Embryonic facial prominence (tissue), 1 donor: ENCODE measurements around the gene RNF4.
"Not testable (repeated sequence)": the region's sequence is repeated elsewhere in the genome, so short reads cannot be mapped to it uniquely, and the experiment has no call there.

Source experiments
- DNase-seq: peaks from one replicate; pipeline ENCODE4 v3.0.0-alpha.2; 2016; ENCODE audit errors: extremely low spot score

Gene RNF4

DNA sequence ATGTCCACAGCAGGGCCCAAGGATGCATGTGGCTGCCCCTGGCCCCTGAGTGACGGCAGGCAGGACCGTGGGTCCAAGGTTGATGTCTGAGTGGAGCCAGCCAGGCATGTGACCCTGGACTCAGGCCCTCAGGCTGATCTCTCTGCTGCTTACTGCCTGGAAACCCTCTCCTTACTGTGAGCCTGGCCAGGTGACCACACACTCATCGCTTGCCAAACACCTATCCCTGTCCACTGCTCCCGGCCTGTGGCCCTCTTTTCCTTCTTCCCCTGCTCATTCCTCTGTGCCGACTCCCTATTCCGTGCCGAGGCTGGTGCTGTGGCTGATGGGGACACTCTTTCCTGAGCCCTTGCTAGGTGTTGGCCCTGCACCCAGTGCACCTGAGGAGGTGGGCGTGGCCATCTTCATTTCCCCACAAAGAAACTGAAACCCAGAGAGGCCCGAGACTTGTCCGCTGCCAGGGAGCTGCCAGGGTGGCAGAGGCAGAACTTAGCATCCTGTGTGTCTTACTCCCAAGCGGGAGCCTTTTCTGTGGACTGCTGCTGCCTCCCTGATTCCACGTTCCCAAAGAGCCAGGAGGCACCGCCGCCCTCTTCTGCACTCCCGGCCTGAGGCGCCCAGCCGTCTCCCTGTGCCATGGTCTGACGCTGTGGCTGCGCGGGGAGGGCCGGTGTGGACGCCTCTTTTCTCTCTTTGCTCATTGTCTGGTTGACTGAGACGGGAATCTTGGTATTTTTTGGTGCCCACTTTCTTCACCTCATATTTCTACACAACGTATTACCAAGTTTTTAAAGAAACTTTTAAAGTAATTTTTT, 11.2 kb upstream of the RNF4 start:
- DNase-seq, result no peak

DNA sequence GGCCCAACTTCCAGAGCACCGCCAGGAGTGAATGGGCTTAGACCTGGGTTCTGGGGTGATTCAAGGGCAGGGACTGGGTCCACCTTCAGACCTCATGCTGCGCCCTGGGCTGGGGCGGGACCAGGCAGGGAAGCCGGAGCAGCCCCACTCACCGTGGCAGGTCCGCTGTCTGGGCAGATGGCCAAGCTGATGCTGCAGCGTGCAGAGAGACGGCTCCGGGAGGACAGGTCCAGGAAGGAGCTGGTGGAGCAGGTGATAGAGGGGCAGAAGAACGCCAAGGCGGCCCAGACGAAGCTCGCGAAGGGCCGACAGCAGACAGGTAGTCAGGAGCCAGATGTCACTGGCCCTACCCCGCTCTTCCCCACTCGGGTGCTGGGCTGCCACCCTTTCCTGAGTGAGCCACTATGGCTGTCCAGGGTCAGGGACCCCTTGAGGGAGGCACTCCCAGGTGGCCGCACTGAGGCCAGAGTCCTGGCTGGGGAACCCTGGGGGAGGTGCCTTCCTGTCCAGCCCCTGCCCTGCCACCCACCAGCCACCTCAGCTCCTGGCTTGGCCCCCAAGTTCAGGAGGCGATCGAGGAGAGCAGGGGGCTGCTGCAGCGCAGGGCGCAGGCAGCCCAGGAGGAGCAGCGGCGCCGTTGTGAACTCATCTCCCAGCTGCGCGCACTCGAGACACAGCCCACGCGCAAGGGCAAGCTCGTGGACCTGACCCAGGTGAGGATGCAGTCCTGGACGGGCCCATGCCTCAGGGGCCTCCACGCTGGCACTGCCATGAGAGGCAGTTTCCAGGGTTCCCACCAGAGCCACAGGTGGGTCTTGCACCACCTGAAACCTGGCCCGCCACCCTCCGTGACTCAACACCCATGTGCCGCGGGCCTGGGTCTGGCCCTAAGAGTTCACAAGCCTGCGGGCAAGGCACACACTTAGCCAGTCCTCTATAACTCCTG, 10.1 kb upstream of the RNF4 start:
- no peak for DNase-seq

DNA sequence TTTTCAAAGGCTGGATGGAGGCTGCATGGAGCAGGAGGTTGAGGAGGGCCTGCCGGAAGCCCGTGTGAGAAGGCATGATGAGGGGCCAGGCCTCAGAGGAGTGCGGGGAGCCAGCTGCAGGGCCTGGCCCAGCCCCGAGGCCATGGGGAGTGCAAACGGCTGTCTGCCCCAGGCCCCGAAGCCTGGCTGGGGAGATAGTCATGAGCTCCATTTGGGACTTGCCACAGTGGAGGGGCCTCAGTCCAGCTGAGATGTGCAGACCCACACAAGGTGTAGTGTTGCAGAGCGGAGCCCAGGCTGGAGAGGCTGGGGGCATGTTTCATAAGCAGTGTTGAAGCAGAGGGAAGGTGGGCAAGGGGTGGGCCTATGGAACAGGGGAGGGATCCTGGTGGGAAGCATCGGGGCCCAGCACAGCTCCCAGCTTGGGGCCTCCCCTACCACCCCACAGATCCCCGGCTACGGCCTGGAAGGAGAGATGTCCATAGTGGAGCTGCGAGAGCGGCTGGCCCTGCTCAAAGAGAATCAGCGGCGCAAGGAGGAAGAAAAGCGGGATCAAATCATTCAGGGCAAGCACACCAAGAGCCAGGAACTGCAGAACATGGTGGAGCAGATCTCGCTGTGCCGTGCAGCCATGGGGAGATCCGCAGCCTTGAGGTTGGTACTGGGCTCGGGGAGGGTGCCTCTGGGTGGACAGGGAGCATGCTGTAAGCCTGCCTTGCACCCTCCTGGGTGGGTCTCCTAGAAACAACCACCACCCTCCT, 9.1 kb upstream of the RNF4 start:
- no peak for DNase-seq

DNA sequence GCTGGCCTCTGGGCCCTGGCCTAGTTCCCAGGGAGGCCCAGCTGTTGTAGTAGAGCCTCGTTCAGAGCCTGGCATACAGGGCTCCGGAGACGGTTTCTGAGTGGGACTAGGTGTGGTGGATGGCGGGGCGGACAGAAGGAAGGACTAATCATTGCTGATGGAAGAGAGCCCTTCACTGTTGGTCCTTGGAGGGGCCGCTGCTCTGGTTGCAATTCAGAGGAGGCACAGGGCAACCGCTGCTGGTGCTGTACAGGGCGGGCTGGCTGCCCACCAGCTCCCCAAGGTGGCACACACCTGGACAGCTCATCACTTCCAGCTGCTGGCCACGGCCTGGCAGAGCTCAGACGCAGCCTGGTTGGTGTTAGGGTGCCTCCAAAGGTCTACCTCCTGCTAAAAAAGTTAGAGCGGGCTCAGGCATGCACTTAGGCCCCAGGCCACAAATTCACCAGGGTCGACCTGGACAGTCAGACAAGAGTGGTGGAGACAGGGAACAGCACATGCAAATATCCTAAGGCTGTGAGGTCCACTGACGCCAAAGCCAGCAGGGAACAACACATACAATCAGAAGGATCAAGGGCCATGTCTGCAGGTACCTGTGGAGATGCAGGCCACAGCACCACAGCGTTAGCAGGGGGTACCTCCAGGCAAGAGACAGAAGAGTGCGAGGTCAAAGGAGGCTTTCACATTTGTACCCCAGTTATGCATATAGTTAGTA, 7.5 kb upstream of the RNF4 start:
- DNase-seq, result no peak

- DNase-seq, result no peak
Measured at GRCh38 chr4:2462218-2462991, 6.5 kb upstream of the RNF4 start.

GRCh38 chr4:2462992-2463762, 5.7 kb upstream of the RNF4 start:
- no peak for DNase-seq

GRCh38 chr4:2465032-2465431, 3.9 kb upstream of the RNF4 start:
- no peak for DNase-seq

DNA sequence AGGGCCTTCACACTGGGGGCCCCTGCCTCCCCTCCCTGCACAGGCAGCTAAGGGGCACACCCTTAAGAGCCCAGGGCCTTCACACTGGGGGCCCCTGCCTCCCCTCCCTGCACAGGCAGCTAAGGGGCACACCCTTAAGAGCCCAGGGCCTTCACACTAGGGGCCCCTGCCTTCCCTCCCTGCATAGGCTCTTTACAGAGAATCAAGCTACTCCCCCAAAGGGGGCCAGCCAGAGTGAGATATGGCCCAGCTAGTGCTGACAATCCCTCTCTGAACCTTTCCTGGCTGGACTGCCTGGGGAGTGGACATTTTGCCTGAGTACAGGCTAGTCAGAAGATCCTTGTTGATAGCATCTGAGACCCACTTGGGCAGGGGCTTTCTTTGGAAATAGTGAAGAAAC, 3.4 kb upstream of the RNF4 start:
- not testable (repeated sequence) for DNase-seq

- no peak for DNase-seq
Measured at GRCh38 chr4:2469192-2469984, 482 bp downstream of the RNF4 start.

DNA sequence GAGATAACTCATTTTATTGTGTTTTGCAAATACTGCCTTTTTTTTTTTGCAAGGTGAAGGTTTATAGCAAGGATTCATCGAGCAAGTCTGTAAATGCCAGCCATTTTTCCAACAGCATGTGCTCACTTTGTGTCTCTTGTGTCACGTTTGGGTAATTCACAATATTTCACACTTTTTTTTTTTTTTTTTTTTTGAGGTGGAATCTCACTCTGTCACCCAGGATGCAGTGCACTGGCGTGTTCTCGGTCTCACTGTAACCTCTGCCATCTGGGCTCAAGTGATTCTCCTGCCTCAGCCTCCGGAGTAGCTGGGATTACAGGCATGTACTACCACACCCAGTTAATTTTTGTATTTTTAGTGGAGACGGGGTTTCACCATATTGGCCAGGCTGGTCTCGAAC, 1.9 kb downstream of the RNF4 start:
- no peak for DNase-seq

- no peak for DNase-seq
Measured at GRCh38 chr4:2472187-2472586, 3.3 kb downstream of the RNF4 start.

DNA sequence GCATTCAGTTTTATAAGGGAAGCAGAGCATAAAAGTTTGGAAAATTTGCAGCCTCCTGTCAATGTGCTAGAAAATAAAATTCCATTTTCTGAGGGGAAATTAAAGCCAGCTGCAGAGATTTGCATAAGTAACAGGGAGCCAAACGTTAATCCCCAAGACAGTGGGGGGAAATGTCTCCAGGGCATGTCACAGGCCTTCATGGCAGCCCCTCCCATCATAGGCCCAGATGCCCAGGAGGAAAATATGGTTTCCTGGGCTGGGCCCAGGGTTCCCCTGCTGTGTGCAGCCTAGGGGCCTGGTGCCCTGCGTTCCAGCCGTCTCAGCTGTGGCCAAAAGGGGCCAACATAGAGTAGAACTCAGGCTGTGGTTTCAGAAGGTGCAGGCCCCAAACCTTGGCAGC, 9.3 kb downstream of the RNF4 start:
- no peak for DNase-seq

GRCh38 chr4:2480649-2481048, 11.7 kb downstream of the RNF4 start:
- no peak for DNase-seq

- no peak for DNase-seq
Measured at GRCh38 chr4:2482192-2482591, 13.3 kb downstream of the RNF4 start.

- DNase-seq, result no peak
Measured at GRCh38 chr4:2482693-2483092, 13.8 kb downstream of the RNF4 start.

DNA sequence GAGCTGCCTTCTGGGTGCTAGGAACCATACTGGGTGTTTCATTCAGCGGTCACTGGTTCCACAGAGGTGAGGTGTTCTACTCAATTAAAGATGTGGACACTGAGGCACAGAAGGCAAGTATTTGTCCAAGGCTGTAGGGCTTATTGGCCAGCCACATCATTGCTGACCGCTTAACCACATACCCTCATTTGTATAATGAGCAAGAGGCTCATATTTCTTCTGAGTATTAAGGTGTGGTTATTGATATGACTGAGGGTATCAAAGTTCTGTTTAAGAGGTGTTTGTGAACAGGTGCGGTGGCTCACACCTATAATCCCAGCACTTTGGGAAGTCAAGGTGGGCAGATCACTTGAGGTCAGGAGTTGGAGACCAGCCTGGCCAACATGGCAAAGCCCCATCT, 14.3 kb downstream of the RNF4 start:
- DNase-seq, result no peak

DNA sequence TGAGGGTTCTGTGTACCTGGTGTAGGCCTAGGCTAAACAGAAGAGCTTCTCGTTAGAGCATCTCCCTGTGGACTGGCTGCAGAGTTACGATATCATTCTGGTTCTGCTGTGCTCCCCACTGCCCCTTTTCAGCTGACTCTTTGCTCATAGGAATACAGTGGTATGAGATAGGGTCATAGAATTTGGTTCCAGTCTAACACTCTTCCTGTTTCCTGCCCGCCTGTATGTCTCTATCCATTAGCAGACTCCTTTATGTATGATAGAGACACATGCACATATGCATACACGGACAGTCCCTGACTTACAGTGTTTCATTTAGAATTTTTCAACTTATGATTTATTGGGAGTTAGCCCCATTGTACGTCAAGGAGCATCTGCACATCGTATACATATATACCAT, 15.3 kb downstream of the RNF4 start:
- no peak for DNase-seq

DNA sequence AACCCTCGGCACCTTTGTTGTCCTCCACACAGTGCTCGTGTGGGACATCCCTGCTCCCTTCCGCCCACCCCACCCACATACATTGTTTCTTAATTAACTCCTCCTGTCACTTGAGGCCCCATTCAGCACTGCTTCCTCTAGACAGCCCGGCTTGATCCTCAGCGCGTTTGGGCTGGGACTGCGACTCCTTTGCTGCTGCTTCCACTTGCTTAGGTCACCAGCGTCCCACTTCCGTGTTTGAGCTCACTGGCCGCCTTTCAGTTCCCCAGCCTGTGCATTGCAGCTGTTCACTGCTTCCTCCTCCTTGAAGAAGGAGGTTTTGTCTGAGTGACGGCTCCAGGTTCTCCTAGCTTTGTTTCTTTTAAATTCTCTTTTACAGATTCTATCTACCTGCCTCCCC, 16.1 kb downstream of the RNF4 start:
- DNase-seq, result no peak

GRCh38 chr4:2485956-2486355, 17.1 kb downstream of the RNF4 start:
- no peak for DNase-seq
